ENCODE data around the gene TTLL4.
"Not testable (repeated sequence)": the region's sequence is repeated elsewhere in the genome, so short reads cannot be mapped to it uniquely, and the experiment has no call there.

TTLL4 gene

GRCh38 chr2:218761795-218762194, 51.2 kb downstream of the TTLL4 start:
- H3K4me3 ChIP-seq (ENCODE audit: low read depth, low read length): no peak overlapping the region
- no peak for DNase-seq (ENCODE audit: low read depth)
- TF ChIP-seq CTCF (IDR thresholded peaks at IDR 0.05; ENCODE audit: control insufficient read depth, extremely low read depth, insufficient read depth): no peak

GRCh38 chr2:218772759-218773158, 62.1 kb downstream of the TTLL4 start:
- H3K4me3 ChIP-seq (ENCODE audit: low read depth, low read length); DNase-seq (ENCODE audit: low read depth): not testable (repeated sequence)

GRCh38 chr2:218773881-218774280, 63.2 kb downstream of the TTLL4 start:
- DNase-seq (ENCODE audit: low read depth): no peak
- H3K4me3 ChIP-seq (ENCODE audit: low read depth, low read length): no peak overlapping the region
- TF ChIP-seq CTCF (IDR thresholded peaks at IDR 0.05; ENCODE audit: control insufficient read depth, extremely low read depth, insufficient read depth): no peak

- no peak for DNase-seq (ENCODE audit: low read depth)
- no peak overlapping the region for H3K4me3 ChIP-seq (ENCODE audit: low read depth, low read length)
- no peak for TF ChIP-seq CTCF (IDR thresholded peaks at IDR 0.05; ENCODE audit: control insufficient read depth, extremely low read depth, insufficient read depth)
Observed at GRCh38 chr2:218776488-218776887, 65.9 kb downstream of the TTLL4 start.

GRCh38 chr2:218777276-218777990, 66.8 kb downstream of the TTLL4 start:
- no peak overlapping the region for H3K4me3 ChIP-seq (ENCODE audit: low read depth, low read length)
- TF ChIP-seq CTCF (IDR thresholded peaks at IDR 0.05; ENCODE audit: control insufficient read depth, extremely low read depth, insufficient read depth): no peak
- DNase-seq (ENCODE audit: low read depth): no peak

- no peak overlapping the region for H3K4me3 ChIP-seq (ENCODE audit: low read depth, low read length)
- TF ChIP-seq CTCF (IDR thresholded peaks at IDR 0.05; ENCODE audit: control insufficient read depth, extremely low read depth, insufficient read depth): no peak
- no peak for DNase-seq (ENCODE audit: low read depth)
Observed at GRCh38 chr2:218780046-218780445, 69.4 kb downstream of the TTLL4 start.

GRCh38 chr2:218780851-218781690, 70.4 kb downstream of the TTLL4 start:
- no peak for DNase-seq (ENCODE audit: low read depth)
- no peak overlapping the region for H3K4me3 ChIP-seq (ENCODE audit: low read depth, low read length)
- TF ChIP-seq CTCF (IDR thresholded peaks at IDR 0.05; ENCODE audit: control insufficient read depth, extremely low read depth, insufficient read depth): no peak

Data from LNCaP clone FGC (cell line).